Measurements from ENCODE around the gene MFN2.
A peak's percentile ranks its signal among the peaks of the same experiment; 100 is the strongest.
"Not testable (repeated sequence)": the region's sequence is repeated elsewhere in the genome, so short reads cannot be mapped to it uniquely, and the experiment has no call there.

MFN2 gene

DNA sequence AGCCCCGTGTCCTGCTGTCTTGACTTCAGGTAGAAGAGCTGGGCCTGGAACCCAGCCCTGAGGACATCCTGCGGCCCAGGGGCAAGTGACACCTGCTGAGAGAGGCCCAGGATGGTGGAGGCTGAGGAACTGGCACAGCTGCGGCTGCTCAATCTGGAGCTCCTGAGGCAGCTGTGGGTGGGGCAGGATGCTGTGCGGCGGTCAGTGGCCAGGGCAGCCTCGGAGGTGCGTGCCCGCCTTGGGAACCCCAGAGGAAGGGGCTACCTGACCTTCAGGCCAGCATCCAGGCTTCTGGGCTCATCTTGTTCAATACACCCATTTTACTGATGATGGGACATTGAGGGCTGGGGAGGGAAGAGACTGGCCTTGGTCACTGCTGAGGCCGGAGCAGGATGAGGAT lies 41.4 kb downstream of the MFN2 start:
- Histone ChIP-seq H3K27me3 (ENCODE audit: control insufficient read depth, insufficient read depth, low read length) (no peaks in the 10 kb centered on the region), H3K27ac (ENCODE audit: low read depth, low read length) (no peak overlapping the region), H3K4me1 (ENCODE audit: control insufficient read depth, insufficient read depth, low read length) (no peaks in the 10 kb centered on the region), H3K36me3 (ENCODE audit: control insufficient read depth, insufficient read depth, low read length) (peaks cover 18% of the 10 kb centered on the region), H3K9ac (ENCODE audit: low read length) (no peak overlapping the region), H3K4me3 (ENCODE audit: low read length) (no peak overlapping the region)

DNA sequence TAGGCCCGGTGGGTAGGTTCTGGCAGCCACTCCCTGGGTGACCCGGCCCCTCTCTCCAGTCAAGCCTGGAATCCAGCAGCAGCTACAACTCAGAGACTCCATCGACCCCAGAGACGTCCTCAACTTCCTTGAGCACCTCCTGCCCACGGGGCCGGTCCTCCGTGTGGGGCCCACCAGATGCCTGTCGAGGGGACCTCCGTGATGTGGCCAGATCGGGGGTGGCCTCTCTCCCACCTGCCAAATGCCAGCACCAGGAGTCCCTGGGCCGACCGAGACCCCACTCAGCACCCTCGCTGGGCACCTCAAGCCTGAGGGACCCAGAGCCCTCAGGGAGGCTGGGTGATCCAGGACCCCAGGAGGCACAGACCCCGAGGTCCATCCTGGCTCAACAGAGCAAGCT lies 41.8 kb downstream of the MFN2 start:
- no peaks in the 10 kb centered on the region for H3K4me1 ChIP-seq (ENCODE audit: control insufficient read depth, insufficient read depth, low read length)
- no peak overlapping the region for H3K27ac ChIP-seq (ENCODE audit: low read depth, low read length)
- H3K36me3 ChIP-seq (ENCODE audit: control insufficient read depth, insufficient read depth, low read length) = peaks cover 21% of the 10 kb centered on the region
- H3K9ac ChIP-seq (ENCODE audit: low read length) = no peak overlapping the region
- no peaks in the 10 kb centered on the region for H3K27me3 ChIP-seq (ENCODE audit: control insufficient read depth, insufficient read depth, low read length)
- H3K4me3 ChIP-seq (ENCODE audit: low read length) = no peak overlapping the region

DNA sequence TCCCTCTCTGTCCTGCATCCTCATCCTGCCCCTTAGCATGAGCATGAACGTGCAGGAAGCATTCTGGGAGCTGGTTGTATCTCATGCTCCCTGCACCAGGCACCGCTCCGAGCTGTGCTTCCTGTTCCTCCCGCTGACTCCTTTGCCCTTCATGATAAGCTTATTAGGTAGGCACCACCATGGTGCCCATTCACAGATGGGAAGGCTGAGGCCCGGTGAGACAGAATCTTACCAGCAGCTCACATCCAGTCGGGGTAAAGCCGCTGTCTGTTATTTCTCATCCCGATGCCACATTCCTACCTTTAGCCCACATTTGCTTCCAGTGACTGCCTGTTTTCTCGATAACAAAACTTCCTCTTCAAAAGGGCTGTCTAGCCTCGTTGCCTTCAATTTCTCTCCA lies 46.3 kb downstream of the MFN2 start:
- H3K27ac ChIP-seq (ENCODE audit: low read depth, low read length) = no peak overlapping the region
- H3K4me1 ChIP-seq (ENCODE audit: control insufficient read depth, insufficient read depth, low read length) = no peaks in the 10 kb centered on the region
- H3K27me3 ChIP-seq (ENCODE audit: control insufficient read depth, insufficient read depth, low read length) = no peaks in the 10 kb centered on the region
- no peak overlapping the region for H3K4me3 ChIP-seq (ENCODE audit: low read length)
- no peak overlapping the region for H3K9ac ChIP-seq (ENCODE audit: low read length)
- H3K36me3 ChIP-seq (ENCODE audit: control insufficient read depth, insufficient read depth, low read length) = peaks cover 27% of the 10 kb centered on the region

DNA sequence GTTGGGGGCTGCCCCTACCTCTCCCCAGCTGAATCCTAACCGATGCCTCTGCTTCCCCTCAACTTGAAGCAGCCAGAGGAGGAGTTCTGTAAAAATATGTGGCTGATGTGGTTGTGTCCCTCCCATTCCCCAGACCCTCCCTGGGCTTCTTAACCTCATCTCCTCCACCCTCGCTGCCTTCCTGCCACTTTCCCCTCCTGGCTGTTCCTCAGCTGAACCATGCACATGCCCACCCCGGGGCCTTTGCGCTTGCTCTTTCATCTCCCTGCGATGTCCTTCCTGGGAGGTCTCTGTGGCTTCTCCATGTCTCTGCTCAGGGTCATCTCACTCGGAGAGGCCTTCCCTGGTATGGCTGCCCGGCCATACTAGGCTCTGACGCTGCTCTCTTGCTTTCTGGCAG lies 48.0 kb downstream of the MFN2 start:
- H3K36me3 ChIP-seq (ENCODE audit: control insufficient read depth, insufficient read depth, low read length) = peaks cover 18% of the 10 kb centered on the region
- no peak overlapping the region for H3K9ac ChIP-seq (ENCODE audit: low read length)
- H3K27ac ChIP-seq (ENCODE audit: low read depth, low read length) = no peak overlapping the region
- no peaks in the 10 kb centered on the region for H3K27me3 ChIP-seq (ENCODE audit: control insufficient read depth, insufficient read depth, low read length)
- H3K4me1 ChIP-seq (ENCODE audit: control insufficient read depth, insufficient read depth, low read length) = no peaks in the 10 kb centered on the region
- no peak overlapping the region for H3K4me3 ChIP-seq (ENCODE audit: low read length)

DNA sequence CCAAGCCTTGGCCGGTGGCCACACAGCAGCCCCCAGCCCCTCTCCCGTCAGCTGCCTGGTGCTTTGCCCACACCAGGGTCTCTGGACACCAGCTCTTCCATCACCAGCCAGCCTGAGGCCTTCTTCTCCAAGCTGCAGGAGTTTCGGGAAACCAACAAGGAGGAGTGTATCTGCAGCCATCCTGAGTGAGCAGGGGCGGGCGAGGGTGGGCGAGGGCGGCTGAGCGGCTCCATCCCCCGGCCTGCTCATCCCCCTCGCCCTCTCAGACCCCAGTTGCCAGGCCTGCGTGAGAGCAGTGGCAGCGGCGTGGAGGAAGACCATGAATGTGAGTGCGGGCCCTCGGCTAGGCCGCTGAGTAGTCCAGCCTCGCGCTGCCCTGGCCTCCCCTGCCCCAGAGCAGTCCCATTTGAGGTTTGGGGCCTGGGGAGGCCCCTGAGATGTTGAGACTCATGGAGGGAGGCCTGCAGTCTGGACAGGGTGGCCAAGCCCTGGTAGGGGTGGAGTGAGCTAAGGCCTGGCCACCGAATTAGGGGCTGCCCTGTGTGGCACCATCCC lies 48.8 kb downstream of the MFN2 start:
- no peak overlapping the region for H3K27ac ChIP-seq (ENCODE audit: low read depth, low read length)
- peaks cover 17% of the 10 kb centered on the region for H3K36me3 ChIP-seq (ENCODE audit: control insufficient read depth, insufficient read depth, low read length)
- H3K27me3 ChIP-seq (ENCODE audit: control insufficient read depth, insufficient read depth, low read length) = no peaks in the 10 kb centered on the region
- no peaks in the 10 kb centered on the region for H3K4me1 ChIP-seq (ENCODE audit: control insufficient read depth, insufficient read depth, low read length)
- no peak overlapping the region for H3K9ac ChIP-seq (ENCODE audit: low read length)
- no peak overlapping the region for H3K4me3 ChIP-seq (ENCODE audit: low read length)

DNA sequence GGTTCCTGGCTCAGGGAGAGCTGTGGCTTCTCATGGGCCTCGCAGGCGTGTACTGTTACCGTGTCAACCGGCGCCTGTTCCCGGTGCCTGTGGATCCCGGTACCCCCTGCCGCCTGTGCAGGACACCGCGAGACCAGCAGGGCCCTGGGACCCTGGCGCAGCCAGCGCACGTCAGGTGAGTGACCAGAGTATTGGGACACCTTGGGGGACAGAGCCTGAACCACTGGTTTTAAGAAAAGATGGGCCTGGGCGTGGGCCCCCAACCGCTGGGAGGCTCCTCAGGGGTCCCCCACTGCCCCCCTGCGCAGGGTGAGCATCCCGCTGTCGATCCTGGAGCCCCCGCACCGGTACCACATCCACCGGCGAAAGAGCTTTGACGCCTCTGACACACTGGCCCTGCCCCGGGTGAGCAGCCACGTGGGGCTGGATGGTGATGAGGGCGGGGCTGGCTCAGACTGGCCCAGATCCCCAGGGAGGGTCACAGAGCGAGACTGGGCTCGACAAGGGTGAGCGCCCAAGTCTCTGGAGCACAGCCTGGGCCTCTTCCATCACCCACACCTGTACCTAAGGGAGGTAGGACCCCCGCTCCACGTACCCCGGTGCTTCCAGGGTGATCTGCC lies 49.6 kb downstream of the MFN2 start:
- peaks cover 15% of the 10 kb centered on the region for H3K36me3 ChIP-seq (ENCODE audit: control insufficient read depth, insufficient read depth, low read length)
- H3K4me1 ChIP-seq (ENCODE audit: control insufficient read depth, insufficient read depth, low read length) = no peaks in the 10 kb centered on the region
- H3K27ac ChIP-seq (ENCODE audit: low read depth, low read length) = no peak overlapping the region
- H3K4me3 ChIP-seq (ENCODE audit: low read length) = no peak overlapping the region
- H3K27me3 ChIP-seq (ENCODE audit: control insufficient read depth, insufficient read depth, low read length) = no peaks in the 10 kb centered on the region
- H3K9ac ChIP-seq (ENCODE audit: low read length) = no peak overlapping the region

DNA sequence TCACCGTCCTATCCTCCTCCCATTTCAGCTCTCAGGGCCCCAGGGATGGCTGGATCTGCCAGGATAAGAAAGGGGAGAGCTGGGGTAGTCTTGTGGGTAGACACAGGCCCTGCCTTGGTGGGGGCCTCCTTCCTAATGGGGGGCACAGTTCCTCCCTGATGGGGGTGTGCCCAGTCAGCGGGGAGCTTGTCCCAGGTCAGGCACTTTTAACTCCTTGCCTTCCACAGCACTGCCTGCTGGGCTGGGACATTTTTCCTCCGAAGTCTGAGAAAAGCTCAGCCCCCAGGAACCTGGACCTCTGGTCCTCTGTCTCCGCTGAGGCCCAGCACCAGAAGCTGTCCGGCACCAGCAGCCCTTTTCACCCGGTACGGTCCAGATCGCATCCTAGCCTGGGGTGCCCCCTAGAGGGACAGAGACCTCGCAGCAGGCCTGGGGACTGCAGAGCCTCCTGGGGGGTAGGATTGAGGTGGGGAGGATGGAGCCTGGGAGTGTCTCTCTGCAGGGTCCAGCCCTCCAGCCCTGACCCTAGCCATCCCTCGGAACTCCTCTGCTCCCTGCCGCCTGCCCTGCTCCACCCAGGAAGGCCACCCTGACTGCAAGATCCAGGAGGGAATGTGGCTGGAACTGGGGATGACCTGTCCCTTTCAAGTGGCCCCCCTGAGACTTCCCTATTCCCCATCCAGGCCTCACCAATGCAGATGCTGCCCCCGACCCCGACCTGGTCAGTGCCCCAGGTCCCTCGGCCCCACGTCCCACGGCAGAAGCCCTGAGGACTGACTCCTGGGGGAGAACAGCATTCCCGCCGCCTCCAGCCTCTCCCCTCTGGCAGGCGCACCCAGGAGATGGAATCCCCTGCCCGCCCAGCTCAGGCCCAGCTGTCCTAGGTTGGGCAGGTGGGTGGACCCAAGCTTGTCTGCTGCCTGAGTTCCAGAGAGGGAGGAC lies 51.1 kb downstream of the MFN2 start:
- no peak overlapping the region for H3K4me3 ChIP-seq (ENCODE audit: low read length)
- no peak overlapping the region for H3K9ac ChIP-seq (ENCODE audit: low read length)
- H3K27me3 ChIP-seq (ENCODE audit: control insufficient read depth, insufficient read depth, low read length) = no peaks in the 10 kb centered on the region
- H3K36me3 ChIP-seq (ENCODE audit: control insufficient read depth, insufficient read depth, low read length) = peaks cover 12% of the 10 kb centered on the region
- no peak overlapping the region for H3K27ac ChIP-seq (ENCODE audit: low read depth, low read length)
- no peaks in the 10 kb centered on the region for H3K4me1 ChIP-seq (ENCODE audit: control insufficient read depth, insufficient read depth, low read length)

DNA sequence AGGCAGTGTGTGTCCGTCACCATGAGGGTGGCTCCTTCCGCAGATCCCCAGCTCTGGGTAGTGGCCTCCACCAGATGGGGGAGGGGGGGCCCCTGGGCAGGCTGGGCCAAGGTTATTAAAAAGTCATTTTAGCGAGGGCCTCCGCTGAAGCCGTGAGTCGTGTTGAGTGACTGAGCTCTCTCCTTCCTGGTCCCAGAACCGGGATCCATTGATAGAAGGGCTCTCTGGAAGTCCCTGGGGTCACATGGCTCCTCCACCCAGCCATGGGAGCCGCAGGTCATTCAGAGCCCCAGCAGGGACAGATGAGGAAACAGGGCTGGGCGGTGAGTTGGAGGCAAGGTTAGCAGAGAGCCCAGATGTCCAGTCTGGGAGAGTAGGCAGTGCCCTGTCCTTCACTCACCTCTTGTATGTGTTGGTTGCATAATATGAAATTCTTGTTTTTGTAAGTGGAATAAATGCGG lies 51.9 kb downstream of the MFN2 start:
- H3K27ac ChIP-seq (ENCODE audit: low read depth, low read length) = no peak overlapping the region
- H3K4me1 ChIP-seq (ENCODE audit: control insufficient read depth, insufficient read depth, low read length) = no peaks in the 10 kb centered on the region
- H3K27me3 ChIP-seq (ENCODE audit: control insufficient read depth, insufficient read depth, low read length) = no peaks in the 10 kb centered on the region
- no peak overlapping the region for H3K9ac ChIP-seq (ENCODE audit: low read length)
- H3K4me3 ChIP-seq (ENCODE audit: low read length) = no peak overlapping the region
- H3K36me3 ChIP-seq (ENCODE audit: control insufficient read depth, insufficient read depth, low read length) = peaks cover 5% of the 10 kb centered on the region

DNA sequence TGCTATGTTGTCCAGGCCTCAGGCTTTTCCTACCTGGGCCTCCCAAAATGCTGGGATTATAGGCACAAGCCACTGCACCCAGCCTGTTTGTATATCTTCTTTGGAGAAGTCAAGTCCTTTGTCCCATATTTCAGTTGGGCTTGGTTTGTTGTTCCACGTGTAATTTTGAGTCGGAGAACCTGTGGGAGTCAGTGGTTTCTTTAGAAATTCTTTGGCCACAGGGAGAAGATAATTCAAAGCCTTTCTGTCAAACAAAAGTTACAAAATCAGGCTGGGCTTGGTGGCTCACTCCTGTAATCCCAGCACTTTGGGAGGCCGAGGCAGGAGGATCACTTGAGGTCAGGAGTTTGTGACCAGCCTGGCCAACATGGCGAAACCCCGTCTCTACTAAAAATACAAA lies 53.2 kb downstream of the MFN2 start:
- peak overlapping the region; percentile 38 for H3K27ac ChIP-seq (ENCODE audit: low read depth, low read length)
- not testable (repeated sequence) for H3K9ac ChIP-seq (ENCODE audit: low read length); H3K4me3 ChIP-seq (ENCODE audit: low read length); H3K27me3 ChIP-seq (ENCODE audit: control insufficient read depth, insufficient read depth, low read length); H3K4me1 ChIP-seq (ENCODE audit: control insufficient read depth, insufficient read depth, low read length); H3K36me3 ChIP-seq (ENCODE audit: control insufficient read depth, insufficient read depth, low read length)

DNA sequence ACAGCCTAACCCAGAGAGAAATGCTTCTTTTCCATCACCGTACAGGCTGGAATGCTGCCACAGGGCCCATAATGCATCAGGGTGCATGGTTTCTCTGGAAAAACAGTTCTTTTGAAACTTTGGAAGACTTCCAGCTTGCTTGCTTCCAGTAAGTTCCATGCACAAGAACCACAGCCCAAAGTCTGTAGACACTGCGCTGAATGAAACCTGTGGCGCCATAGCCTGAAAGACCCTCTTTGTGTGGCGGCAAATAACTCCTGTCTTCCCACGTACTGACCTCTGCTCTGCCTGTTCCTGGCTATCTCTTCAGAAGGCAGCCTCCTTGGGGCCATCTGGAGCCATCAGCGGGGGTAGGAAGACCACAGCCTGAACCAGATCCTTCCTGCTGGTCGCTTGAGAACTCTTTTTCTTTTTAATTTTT lies 54.1 kb downstream of the MFN2 start:
- Histone ChIP-seq H3K36me3 (ENCODE audit: control insufficient read depth, insufficient read depth, low read length) (no peaks in the 10 kb centered on the region), H3K9ac (ENCODE audit: low read length) (no peak overlapping the region), H3K4me1 (ENCODE audit: control insufficient read depth, insufficient read depth, low read length) (no peaks in the 10 kb centered on the region), H3K4me3 (ENCODE audit: low read length) (no peak overlapping the region), H3K27ac (ENCODE audit: low read depth, low read length) (no peak overlapping the region), H3K27me3 (ENCODE audit: control insufficient read depth, insufficient read depth, low read length) (no peaks in the 10 kb centered on the region)

DNA sequence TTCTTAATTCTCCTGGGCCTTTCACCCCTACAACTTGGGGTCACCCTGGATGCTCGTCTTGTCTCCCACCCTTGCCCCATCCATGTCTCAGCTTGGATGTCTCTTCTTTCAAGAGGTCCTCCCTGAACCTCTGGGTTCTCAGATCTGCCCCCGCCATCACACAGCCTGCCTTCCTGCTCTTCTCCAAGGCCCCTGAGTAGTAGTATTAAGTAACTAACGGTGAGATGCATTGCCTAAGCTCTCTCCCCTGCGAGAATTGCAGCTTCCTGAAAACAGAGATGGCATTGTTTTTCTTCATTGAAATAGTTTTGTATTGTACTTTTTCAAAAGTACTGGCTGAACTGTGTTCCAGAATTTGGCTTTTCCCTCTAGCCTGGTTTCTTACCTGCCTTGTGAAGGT lies 55.1 kb downstream of the MFN2 start:
- H3K4me3 ChIP-seq (ENCODE audit: low read length) = no peak overlapping the region
- H3K9ac ChIP-seq (ENCODE audit: low read length) = no peak overlapping the region
- H3K27me3 ChIP-seq (ENCODE audit: control insufficient read depth, insufficient read depth, low read length) = no peaks in the 10 kb centered on the region
- no peaks in the 10 kb centered on the region for H3K36me3 ChIP-seq (ENCODE audit: control insufficient read depth, insufficient read depth, low read length)
- H3K4me1 ChIP-seq (ENCODE audit: control insufficient read depth, insufficient read depth, low read length) = no peaks in the 10 kb centered on the region
- no peak overlapping the region for H3K27ac ChIP-seq (ENCODE audit: low read depth, low read length)

DNA sequence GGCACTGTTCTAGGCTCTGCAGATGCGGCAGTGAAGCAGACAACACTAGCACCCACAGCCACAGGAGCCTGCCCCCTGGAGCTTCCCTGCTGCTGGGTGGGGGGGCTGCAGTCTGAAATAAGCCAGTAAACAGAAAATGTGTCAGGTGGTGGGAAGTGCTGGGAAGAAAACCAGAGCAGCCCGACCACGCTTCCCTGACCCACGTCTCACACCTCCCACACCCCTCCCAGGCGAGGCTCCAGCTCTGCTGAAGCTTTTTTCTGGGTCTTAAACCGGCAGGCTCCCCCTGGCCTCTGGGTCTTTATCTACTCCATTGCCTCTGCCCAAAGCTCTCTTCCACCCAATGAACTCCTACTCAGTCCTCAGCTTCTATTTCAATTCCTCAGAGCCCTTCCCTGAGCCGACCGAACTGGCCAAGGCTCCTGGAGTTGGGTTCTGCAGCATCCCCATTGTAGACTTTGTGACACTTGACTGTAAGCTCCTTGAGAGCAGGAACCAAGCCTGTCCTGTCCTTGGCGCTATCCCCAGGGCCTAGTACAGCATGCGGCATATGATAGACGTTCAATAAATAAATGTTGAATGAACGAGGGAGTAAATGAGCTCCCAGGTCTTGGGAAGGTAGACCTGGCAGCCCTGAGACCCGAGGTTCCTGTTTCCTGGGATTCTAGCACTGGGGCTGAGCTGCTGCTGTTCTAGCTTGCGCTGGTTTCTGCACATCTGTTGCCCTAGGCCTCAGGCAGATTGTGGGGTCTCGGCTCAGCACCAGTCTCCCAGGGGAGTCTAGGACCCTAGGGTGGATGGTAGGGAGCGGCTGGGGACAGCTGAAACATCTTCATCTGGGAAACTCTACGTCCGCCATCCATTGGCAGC lies 57.5 kb downstream of the MFN2 start:
- Histone ChIP-seq H3K4me3 (ENCODE audit: low read length) (no peak overlapping the region), H3K4me1 (ENCODE audit: control insufficient read depth, insufficient read depth, low read length) (no peaks in the 10 kb centered on the region), H3K27ac (ENCODE audit: low read depth, low read length) (no peak overlapping the region), H3K9ac (ENCODE audit: low read length) (no peak overlapping the region), H3K27me3 (ENCODE audit: control insufficient read depth, insufficient read depth, low read length) (no peaks in the 10 kb centered on the region), H3K36me3 (ENCODE audit: control insufficient read depth, insufficient read depth, low read length) (no peaks in the 10 kb centered on the region)
